IMR-90 (cell line): ENCODE results near the gene DRC3. TPM values are rescaled to one million over a fixed set of nuclear protein-coding genes. Genes with fewer than 3 reads are reported as not detected.

ENCODE experiments used
- ATAC-seq: fragments of 200-7000 bp; cut with Tn5 transposase; 2 replicates; pipeline ENCODE4 v1.9.1; 2020; ENCODE audit warnings: low read depth, mild to moderate bottlenecking, moderate library complexity
- BruUV-seq: library from RNA; stranded (reverse); fragments of 400-500 nt; replicated peaks from 2 replicates; lab custom pipeline; 2021; lab: Mats Ljungman, UMichigan
- CTCF ChIA-PET: fragments of 300-600 bp; formaldehyde crosslinking; extraction: SDS; loops from one replicate; lab custom pipeline; 2021; ENCODE audit warnings: antibody characterized with exemption; lab: Yijun Ruan, JAX
- POLR2A ChIA-PET: fragments of 300-600 bp; sonication (Branson Sonifier 250); formaldehyde crosslinking; loops from one replicate; lab custom pipeline; 2022; ENCODE audit warnings: antibody characterized with exemption; ENCODE audit not compliant: unreplicated experiment; lab: Charles Lee
- DNase-seq: peaks from one replicate; pipeline ENCODE4 v3.0.0; 2013
- H2AFZ ChIP-seq: replicated peaks from 2 replicates; pipeline ENCODE3; 2013; ENCODE audit warnings: low read length, mild to moderate bottlenecking; ENCODE audit not compliant: poor library complexity
- H2AK5ac ChIP-seq: 2 replicates; pipeline ENCODE4 v1.6.1; 2013; ENCODE audit warnings: low read depth, low read length, inconsistent platforms
- H2AK9ac ChIP-seq: replicated peaks from 2 replicates; pipeline ENCODE3; 2013; ENCODE audit warnings: mild to moderate bottlenecking, low read depth, low read length, moderate library complexity; ENCODE audit not compliant: poor library complexity
- H2BK120ac ChIP-seq: 2 replicates; pipeline ENCODE4 v1.6.1; 2013; ENCODE audit warnings: low read depth, low read length, inconsistent platforms
- H2BK15ac ChIP-seq: 3 replicates; pipeline ENCODE4 v1.6.1; 2013; ENCODE audit warnings: low read depth, low read length, inconsistent platforms
- H2BK20ac ChIP-seq: 2 replicates; pipeline ENCODE4 v1.6.1; 2013; ENCODE audit warnings: low read depth, mild to moderate bottlenecking, inconsistent platforms, low read length, moderate library complexity
- H2BK5ac ChIP-seq: 2 replicates; pipeline ENCODE4 v1.6.1; 2013; ENCODE audit warnings: mild to moderate bottlenecking, low read depth, low read length, inconsistent platforms; ENCODE audit not compliant: poor library complexity, severe bottlenecking
- H3K14ac ChIP-seq: replicated peaks from 2 replicates; pipeline ENCODE4 v1.6.1; 2013; ENCODE audit warnings: low read depth, low read length, inconsistent platforms
- H3K18ac ChIP-seq: 2 replicates; pipeline ENCODE4 v1.6.1; 2013; ENCODE audit warnings: low read depth, low read length, control low read depth
- H3K23ac ChIP-seq: 2 replicates; pipeline ENCODE4 v1.6.1; 2013; ENCODE audit warnings: low read depth, low read length, inconsistent platforms
- H3K27ac ChIP-seq: 2 replicates; pipeline ENCODE4 v1.5.1; 2013; ENCODE audit warnings: mild to moderate bottlenecking, control low read depth, low read length; ENCODE audit not compliant: insufficient read depth
- H3K27me3 ChIP-seq: 2 replicates; pipeline ENCODE4 v1.6.1; 2013; ENCODE audit warnings: low read length; ENCODE audit not compliant: control insufficient read depth, insufficient read depth
- H3K36me3 ChIP-seq: 2 replicates; pipeline ENCODE4 v1.6.1; 2013; ENCODE audit warnings: low read length, mixed read lengths; ENCODE audit not compliant: control insufficient read depth, insufficient read depth
- H3K4ac ChIP-seq: 2 replicates; pipeline ENCODE4 v1.6.1; 2013; ENCODE audit warnings: low read depth, low read length, inconsistent platforms
- H3K4me1 ChIP-seq: 2 replicates; pipeline ENCODE4 v1.6.1; 2013; ENCODE audit warnings: low read length, mixed read lengths; ENCODE audit not compliant: control insufficient read depth, insufficient read depth
- H3K4me2 ChIP-seq: 2 replicates; pipeline ENCODE4 v1.6.1; 2013; ENCODE audit warnings: low read depth, mild to moderate bottlenecking, control low read depth, low read length, moderate library complexity
- H3K4me3 ChIP-seq: 2 replicates; pipeline ENCODE4 v1.5.1; 2013; ENCODE audit warnings: low read depth, mild to moderate bottlenecking, control low read depth, low read length, moderate library complexity; ENCODE audit not compliant: insufficient read depth
- H3K56ac ChIP-seq: 2 replicates; pipeline ENCODE4 v1.6.1; 2013; ENCODE audit warnings: low read length, inconsistent platforms; ENCODE audit not compliant: insufficient read depth; ENCODE audit errors: extremely low read depth
- H3K79me1 ChIP-seq, 2 experiments: 2 replicates each; pipeline ENCODE4 v1.6.1; 2013; ENCODE audit warnings: low read length in 2 of 2, inconsistent platforms in 1 of 2, low read depth in 1 of 2
- H3K9ac ChIP-seq: 2 replicates; pipeline ENCODE4 v1.6.1; 2013; ENCODE audit warnings: low read depth, low read length, control low read depth
- H3K9me1 ChIP-seq: 2 replicates; pipeline ENCODE4 v1.6.1; 2013; ENCODE audit warnings: low read length, inconsistent platforms; ENCODE audit not compliant: insufficient read depth
- H3K9me3 ChIP-seq: 2 replicates; pipeline ENCODE4 v1.6.1; 2013; ENCODE audit warnings: low read length; ENCODE audit not compliant: control insufficient read depth, insufficient read depth
- H4K20me1 ChIP-seq: 2 replicates; pipeline ENCODE4 v1.6.1; 2013; ENCODE audit warnings: low read length, inconsistent platforms; ENCODE audit not compliant: insufficient read depth
- H4K5ac ChIP-seq: 2 replicates; pipeline ENCODE4 v1.6.1; 2013; ENCODE audit warnings: mild to moderate bottlenecking, low read depth, low read length, control low read depth
- H4K8ac ChIP-seq, 2 experiments: 2 replicates each; pipeline ENCODE4 v1.6.1; 2013; ENCODE audit warnings: low read depth in 2 of 2, low read length in 2 of 2, control low read depth in 1 of 2, inconsistent platforms in 1 of 2
- H4K91ac ChIP-seq: 2 replicates; pipeline ENCODE4 v1.6.1; 2013; ENCODE audit warnings: low read depth, low read length, inconsistent platforms; ENCODE audit not compliant: insufficient read depth
- BHLHE40 ChIP-seq: fragments of 150-350 bp; IDR thresholded peaks from 2 replicates; pipeline ENCODE4 v1.6.1; 2016; ENCODE audit warnings: mild to moderate bottlenecking, low read depth, low read length
- CEBPB ChIP-seq: IDR thresholded peaks from 2 replicates; pipeline ENCODE4 v1.6.1; 2012; ENCODE audit warnings: low read depth, low read length, improper control_type of control experiment
- CHD1 ChIP-seq: IDR thresholded peaks from 2 replicates; pipeline ENCODE4 v1.6.1; 2012; ENCODE audit warnings: low read depth, low read length, improper control_type of control experiment
- CTCF ChIP-seq: conservative IDR thresholded peaks from 2 replicates; pipeline ENCODE4 v1.5.1; 2012; ENCODE audit warnings: mild to moderate bottlenecking, low read depth, low read length, improper control_type of control experiment
- ELK1 ChIP-seq: fragments of 150-350 bp; IDR thresholded peaks from 2 replicates; pipeline ENCODE4 v1.6.1; 2016; ENCODE audit warnings: low read depth, mild to moderate bottlenecking, low read length, moderate library complexity, borderline replicate concordance
- MAFK ChIP-seq: IDR thresholded peaks from 2 replicates; pipeline ENCODE4 v1.6.1; 2012; ENCODE audit warnings: low read depth, low read length, improper control_type of control experiment
- MAZ ChIP-seq: IDR thresholded peaks from 2 replicates; pipeline ENCODE4 v1.6.1; 2012; ENCODE audit warnings: low read depth, mild to moderate bottlenecking, low read length, improper control_type of control experiment, moderate library complexity, borderline replicate concordance
- MXI1 ChIP-seq: IDR thresholded peaks from 2 replicates; pipeline ENCODE4 v1.6.1; 2012; ENCODE audit warnings: low read depth, mild to moderate bottlenecking, low read length, moderate library complexity, borderline replicate concordance
- NFE2L2 ChIP-seq: fragments of 150-350 bp; IDR thresholded peaks from 2 replicates; pipeline ENCODE4 v1.6.1; 2016; ENCODE audit warnings: low read depth, mild to moderate bottlenecking, low read length
- POLR2A ChIP-seq: IDR thresholded peaks from 2 replicates; pipeline ENCODE4 v1.6.1; 2012; ENCODE audit warnings: mild to moderate bottlenecking, low read depth, low read length
- RAD21 ChIP-seq: IDR thresholded peaks from 2 replicates; pipeline ENCODE4 v1.6.1; 2012; ENCODE audit warnings: low read length, improper control_type of control experiment
- RCOR1 ChIP-seq: IDR thresholded peaks from 2 replicates; pipeline ENCODE4 v1.6.1; 2012; ENCODE audit warnings: mild to moderate bottlenecking, low read length, improper control_type of control experiment; ENCODE audit not compliant: insufficient replicate concordance
- RFX5 ChIP-seq: IDR thresholded peaks from 2 replicates; pipeline ENCODE4 v1.8.0; 2012; ENCODE audit warnings: low read depth, mild to moderate bottlenecking, low read length, moderate library complexity
- SMC3 ChIP-seq: fragments of 150-350 bp; IDR thresholded peaks from 2 replicates; pipeline ENCODE4 v1.6.1; 2016; ENCODE audit warnings: low read depth, mild to moderate bottlenecking, antibody characterized with exemption, low read length, moderate library complexity
- USF2 ChIP-seq: fragments of 150-350 bp; IDR thresholded peaks from 2 replicates; pipeline ENCODE4 v1.6.1; 2017; ENCODE audit warnings: mild to moderate bottlenecking, antibody characterized with exemption, low read length, low read depth
- WGBS, 2 experiments: methylation state at CpG; one replicate each; pipeline versions ENCODE4 v1.1.5 to v1.1.7; 2013; ENCODE audit warnings: missing lambda C conversion rate in 2 of 2; ENCODE audit not compliant: insufficient read length in 1 of 2; ENCODE audit errors: extremely low coverage in 2 of 2; 5-methylcytosine and 5-hydroxymethylcytosine counted together
- dilution Hi-C: fragments of 300-500 bp; cut with HindIII; formaldehyde crosslinking; loops from one replicate; pipeline ENCODE4 v1.14.3; 2018; ENCODE audit warnings: low sequenced_read_pairs; ENCODE audit not compliant: unreplicated experiment
- in situ Hi-C: fragments of 300-500 bp; cut with MboI; formaldehyde crosslinking; loops from 3 replicates; pipeline ENCODE4 v1.14.3; 2019; ENCODE audit warnings: low sequenced_read_pairs, inconsistent platforms, mixed read lengths
- intact Hi-C: fragments of 100-400 bp; cut with micrococcal nuclease; formaldehyde crosslinking; loops from 2 replicates; pipeline ENCODE4 v1.10.0; 2022
- polyA plus RNA-seq, 3 experiments: library from polyadenylated mRNA; depleted of rRNA; stranded (reverse); fragments of >200 nt; gene quantifications; 2 replicates each; pipeline ENCODE4 v1.2.3, GENCODE V29; 2012; ENCODE audit warnings: low replicate concordance in 1 of 3
- total RNA-seq: library from RNA; depleted of rRNA; stranded (reverse); fragments of >200 nt; gene quantifications from 2 replicates; pipeline ENCODE4 v1.2.3, GENCODE V29; 2012

Gene DRC3
- total and polyA plus RNA-seq, 2 of the 4 experiments (the other 2 are of a cell fraction): 0.55 to 0.72 TPM

- no peak for TF ChIP-seq NFE2L2
- TF ChIP-seq USF2: no peak
- no peak for TF ChIP-seq BHLHE40
- TF ChIP-seq MXI1: no peak
- no peak for TF ChIP-seq POLR2A
- TF ChIP-seq CTCF: no peak
- TF ChIP-seq MAFK: no peak
- no peak for TF ChIP-seq MAZ
- no peak for TF ChIP-seq CHD1
- no peak for TF ChIP-seq RAD21
- no peak for TF ChIP-seq RFX5
- TF ChIP-seq RCOR1: no peak
- no peak for TF ChIP-seq SMC3
- TF ChIP-seq CEBPB: no peak
- TF ChIP-seq ELK1: no peak
Measured at GRCh38 chr17:18035704-18036103, 63.0 kb downstream of the DRC3 start.

More at GRCh38 chr17:18035704-18036103, 63.0 kb downstream of the DRC3 start:
- no peaks in the 10 kb centered on the region for H4K20me1 ChIP-seq
- H2BK5ac ChIP-seq: no peak overlapping the region
- ATAC-seq: no peak
- H2BK15ac ChIP-seq: no peak overlapping the region
- no peak overlapping the region for H3K18ac ChIP-seq
- DNase-seq: no peak
- H3K27me3 ChIP-seq: no peaks in the 10 kb centered on the region
- H4K8ac ChIP-seq: no peak overlapping the region
- H3K79me1 ChIP-seq: peaks cover 26 to 63% of the 10 kb centered on the region in 2 experiments
- no TSS peak for BruUV-seq
- H3K4me2 ChIP-seq: no peak overlapping the region
- no peak overlapping the region for H3K56ac ChIP-seq
- no peak overlapping the region for H2AFZ ChIP-seq
- H4K91ac ChIP-seq: no peak overlapping the region
- POLR2A ChIA-PET: no interaction called here
- in situ Hi-C loops: loop anchor here (10.0 kb wide), 1 partner anchor 351 kb away; the partner anchor contains the start of gene RAI1
- CTCF ChIA-PET: interaction anchor here (0.6 to 1.2 kb wide), 3 partner anchors 41 to 145 kb away, joined by 3 read pairs; no protein-coding TSS in a partner anchor
- H2BK120ac ChIP-seq: no peak overlapping the region
- H3K27ac ChIP-seq: no peak overlapping the region
- H2AK5ac ChIP-seq: no peak overlapping the region
- dilution Hi-C loops: no loop called here
- no peak overlapping the region for H4K5ac ChIP-seq
- WGBS, 2 experiments: no CpG with 5 or more reads among the region's 2 CpGs
- H3K9me3 ChIP-seq: no peaks in the 10 kb centered on the region
- no peak overlapping the region for H3K14ac ChIP-seq
- H3K9ac ChIP-seq: no peak overlapping the region
- no peak overlapping the region for H3K23ac ChIP-seq
- no peak overlapping the region for H2BK20ac ChIP-seq
- H3K4ac ChIP-seq: no peak overlapping the region
- H3K9me1 ChIP-seq: peaks cover 6% of the 10 kb centered on the region; the same call in 1 of the 2 replicates
- H3K4me1 ChIP-seq: peaks cover 10% of the 10 kb centered on the region
- H3K4me3 ChIP-seq: no peak overlapping the region
- no peaks in the 10 kb centered on the region for H3K36me3 ChIP-seq
- no peak overlapping the region for H2AK9ac ChIP-seq
- intact Hi-C loops: loop anchor here (10.0 kb wide), 1 partner anchor 681 kb away; no protein-coding TSS in a partner anchor
